LHCN-M2 (cell line): ENCODE data around the gene SLC2A5. TPM values are rescaled to one million over a fixed set of nuclear protein-coding genes. Genes with fewer than 3 reads are reported as not detected.

Experiments used
- total RNA-seq: library from RNA; depleted of rRNA; stranded (reverse); fragments of >200 nt; gene quantifications from 2 replicates; pipeline ENCODE4 v1.2.3, GENCODE V29; 2014; rRNA removed

SLC2A5 gene
- total RNA-seq, 1 experiment from 2014 or later: 0.57 TPM

Other genes with a start within 250 kb of the SLC2A5 start
- 2,184 and 2,442 TPM in 2 replicates for gene ENO1, start 190.9 kb downstream of the SLC2A5 start, total RNA-seq
- gene CA6, start 123.8 kb downstream of the SLC2A5 start, total RNA-seq: not detected in 2 replicates
- gene SLC2A7, start 43.2 kb downstream of the SLC2A5 start, total RNA-seq: not detected in 2 replicates
- gene GPR157, start 59.5 kb upstream of the SLC2A5 start, total RNA-seq: 1.9 TPM in 2 replicates
- gene H6PD, start 165.1 kb upstream of the SLC2A5 start, total RNA-seq: 34.5 and 42.2 TPM in 2 replicates
- gene SPSB1, start 223.3 kb upstream of the SLC2A5 start, total RNA-seq: 28.9 and 34.0 TPM in 2 replicates